Activated naive CD4-positive, alpha-beta T cell (primary cell): ENCODE results near the gene DDIAS.

Experiments
- DNase-seq, 4 experiments: peaks; one replicate each; lab custom pipeline; 2025; lab: John Stamatoyannopoulos, UW

The DDIAS gene

DNA sequence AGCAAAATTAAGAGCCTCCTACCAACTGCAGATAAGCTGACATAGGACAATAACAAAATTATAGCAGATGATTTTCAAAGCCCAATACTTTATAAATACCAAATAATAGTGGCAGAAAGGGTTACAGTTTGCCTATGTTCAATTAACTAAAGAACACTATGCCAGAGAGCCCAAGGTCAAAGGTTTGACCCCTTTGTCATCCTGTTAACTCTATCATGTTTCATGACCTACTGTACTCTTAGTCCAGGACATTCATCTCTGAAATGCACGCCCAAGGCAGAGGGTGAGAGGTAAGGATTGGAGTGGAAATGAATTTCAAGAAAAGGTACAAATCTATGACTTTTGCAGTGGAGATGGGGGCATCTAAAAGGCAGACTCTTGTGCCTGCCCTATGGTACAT lies 70.6 kb downstream of the DDIAS start:
- no peak for DNase-seq

DNA sequence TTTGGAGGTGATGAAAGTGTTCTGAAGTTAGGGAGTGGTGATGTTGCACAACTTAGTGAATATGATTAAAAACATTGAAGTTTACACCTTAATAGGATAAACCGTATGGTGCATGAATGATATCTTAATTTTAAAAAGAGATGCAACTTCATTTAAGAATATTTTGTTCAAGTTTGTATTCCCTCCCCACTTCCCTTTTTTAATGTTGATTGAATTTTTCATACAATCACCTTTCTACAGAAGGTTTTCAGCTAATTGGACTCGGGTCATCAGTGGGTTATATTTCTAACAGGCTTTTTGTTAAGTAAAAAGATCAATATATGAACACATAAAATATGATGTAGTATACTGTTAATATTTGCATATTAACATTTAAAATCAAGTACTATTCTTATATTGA lies 72.6 kb downstream of the DDIAS start:
- no peak for DNase-seq

DNA sequence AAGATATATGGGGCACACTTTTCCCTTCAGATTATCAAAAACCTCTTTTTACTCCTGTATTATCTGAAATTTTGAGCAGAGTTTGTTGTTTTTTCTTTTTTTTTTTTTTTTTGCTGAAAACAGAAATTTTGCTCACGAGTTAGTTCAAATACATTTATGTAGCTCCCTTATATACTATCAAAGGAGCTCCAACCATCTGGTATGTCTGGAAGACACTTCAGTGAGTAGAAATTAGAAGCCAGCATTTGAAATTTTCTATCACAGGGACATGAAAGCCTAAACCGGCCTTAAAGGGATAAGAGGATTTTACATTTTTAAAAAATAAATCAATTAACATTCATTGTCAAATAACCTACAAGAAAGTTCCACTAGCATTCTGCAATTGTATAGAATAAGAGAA lies 73.3 kb downstream of the DDIAS start:
- DNase-seq = no peak

DNA sequence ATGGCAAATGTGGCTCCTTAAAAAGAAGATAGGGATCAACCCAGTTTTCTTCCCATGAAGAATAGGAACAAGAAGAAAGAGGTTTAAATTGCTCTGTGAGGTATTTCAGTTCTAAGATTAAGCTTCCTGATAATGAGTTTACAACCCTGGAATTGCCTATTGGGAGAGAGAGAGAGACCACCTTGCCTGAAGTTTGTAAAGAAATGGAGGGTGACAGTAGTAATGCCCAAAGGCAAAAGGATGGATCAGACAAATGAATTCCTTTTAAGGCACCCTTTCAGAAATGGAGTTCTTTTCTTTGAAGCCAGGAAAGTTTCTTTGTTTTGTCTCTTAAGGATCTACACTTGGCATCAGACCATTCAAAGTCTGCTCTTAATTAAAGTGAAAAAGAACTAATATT lies 74.3 kb downstream of the DDIAS start:
- no peak for DNase-seq

DNA sequence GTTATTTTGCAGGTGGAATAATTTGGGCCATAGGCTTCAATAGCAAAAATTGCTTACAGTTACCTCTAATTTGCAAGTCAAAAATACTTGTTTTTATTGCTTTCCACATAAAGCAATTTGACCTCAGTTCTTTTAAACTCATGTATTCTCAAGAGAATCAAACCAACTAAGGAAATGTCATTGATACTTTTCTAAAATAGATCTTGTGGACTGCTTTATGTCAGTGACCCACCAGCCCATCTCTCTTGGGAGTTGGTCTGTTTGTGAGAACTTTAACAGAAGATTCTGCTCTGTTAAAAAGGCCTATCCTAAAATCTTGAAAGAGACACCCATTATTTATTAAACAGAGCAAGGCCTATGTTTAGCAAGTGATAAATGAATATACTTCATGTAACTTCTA lies 75.2 kb downstream of the DDIAS start:
- DNase-seq = no peak

DNA sequence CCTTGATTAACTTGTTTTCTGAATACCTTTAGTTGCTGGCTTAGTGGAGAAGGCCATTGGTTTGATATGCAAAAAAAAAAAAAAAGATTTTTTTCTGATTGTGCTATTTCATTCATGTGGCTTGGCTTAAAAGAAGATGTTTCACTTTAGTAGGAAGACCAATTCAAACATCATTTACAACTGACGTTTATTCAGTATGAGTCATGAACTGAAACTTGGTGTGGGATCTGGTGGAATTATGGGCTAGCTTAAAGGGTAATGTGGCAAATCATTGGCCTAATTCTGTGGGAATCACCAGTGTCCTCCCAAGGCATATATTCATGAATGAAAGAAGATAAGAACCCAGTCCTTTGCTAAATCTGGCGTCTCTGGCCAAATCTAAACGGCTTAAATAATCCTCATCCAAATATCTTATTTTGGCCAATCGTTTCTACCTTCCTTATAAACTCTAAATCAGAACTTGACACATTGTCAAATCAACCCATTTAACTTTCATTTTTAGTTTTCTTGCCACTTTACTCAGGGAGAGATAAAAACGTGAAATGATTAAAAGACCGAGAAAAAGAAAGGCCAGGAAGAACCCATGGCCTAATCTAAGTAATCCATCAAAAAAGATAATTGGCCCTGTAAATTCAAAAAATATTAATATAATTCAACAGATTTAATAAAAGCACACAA lies 77.0 kb downstream of the DDIAS start:
- DNase-seq = no peak

DNA sequence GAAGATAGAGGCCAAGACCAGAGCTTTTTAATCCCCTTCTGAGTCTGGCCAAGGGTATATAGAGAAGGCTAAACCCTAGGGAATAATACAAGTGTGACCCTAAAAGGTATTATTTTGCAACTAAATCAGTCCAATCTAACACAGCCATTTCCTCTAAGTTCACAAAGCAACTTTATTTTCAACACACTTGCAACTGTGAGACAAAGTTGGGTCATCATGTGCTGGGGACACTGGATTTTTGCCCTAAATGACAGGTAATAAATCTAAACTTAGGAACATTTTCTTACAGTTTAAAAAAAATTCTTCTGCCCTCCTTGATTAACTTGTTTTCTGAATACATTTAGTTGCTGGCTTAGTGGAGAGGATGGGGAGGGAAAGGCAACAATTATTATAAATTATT lies 78.3 kb downstream of the DDIAS start:
- no peak for DNase-seq

DNA sequence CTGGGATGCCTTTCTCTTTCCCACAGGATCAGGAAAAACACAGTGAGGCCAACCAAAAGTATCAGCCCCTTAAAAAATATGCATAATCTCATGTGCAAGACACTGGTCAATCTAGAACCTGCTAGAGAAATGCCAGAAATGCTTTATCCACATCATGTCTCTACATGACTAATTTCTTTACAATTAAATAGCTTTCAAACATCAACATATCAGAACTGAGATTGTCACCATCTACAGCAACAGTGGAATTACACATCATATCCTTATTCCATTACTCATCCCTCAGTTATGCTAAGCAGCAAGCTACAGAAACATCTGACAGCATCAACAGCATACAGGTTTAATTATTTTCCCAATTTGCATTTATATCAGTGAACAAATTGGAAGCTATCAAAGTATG lies 78.8 kb downstream of the DDIAS start:
- no peak for DNase-seq

DNA sequence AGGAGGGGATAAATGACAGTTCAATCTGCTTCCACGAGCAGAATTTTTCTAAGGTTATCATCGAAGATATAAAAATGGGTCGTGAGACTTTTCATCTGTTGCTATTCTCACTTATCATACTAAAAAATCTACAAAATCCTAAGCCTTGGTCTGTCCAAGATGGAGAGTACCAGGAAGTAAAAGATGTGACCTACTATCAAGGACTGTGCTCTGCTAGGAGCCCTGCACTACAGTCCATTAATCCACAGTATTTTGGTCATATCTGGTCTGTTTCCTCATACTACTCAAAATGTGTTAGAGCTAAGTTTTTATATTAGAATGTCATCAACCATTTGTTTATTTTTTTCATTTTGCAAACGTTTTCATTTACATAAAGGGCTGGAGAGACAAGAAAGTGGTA lies 79.4 kb downstream of the DDIAS start:
- DNase-seq = no peak

DNA sequence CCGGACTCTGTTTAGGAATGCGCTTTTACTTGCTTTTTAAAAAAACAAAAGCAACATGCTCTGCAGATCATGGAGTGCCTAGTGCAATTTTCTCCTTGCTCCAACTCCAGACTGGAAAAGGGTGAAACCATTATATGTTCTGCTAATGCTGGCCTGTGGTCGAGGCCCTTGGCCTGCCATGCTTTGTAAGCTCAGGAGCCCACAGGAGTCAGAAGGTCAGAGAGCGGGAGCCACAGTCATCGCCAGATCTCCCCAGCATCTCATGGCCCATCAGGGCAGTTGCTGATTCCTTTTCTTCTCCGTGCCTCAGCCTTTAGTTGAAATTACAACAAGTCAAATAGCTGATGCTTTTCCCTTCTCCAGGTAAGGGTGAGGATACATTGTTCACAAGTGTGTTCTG lies 80.3 kb downstream of the DDIAS start:
- DNase-seq = no peak
